K562 (cell line): ENCODE measurements around the gene SNX30. TPM values are rescaled to one million over a fixed set of nuclear protein-coding genes. Genes with fewer than 3 reads are reported as not detected.

Experiments used
- ATF1 ChIP-seq, 2 experiments: fragments of 450-650 bp in 1 of 2; IDR thresholded peaks; 2 replicates each; pipeline ENCODE4 v1.6.1; 2016; ENCODE audit warnings: missing compliant biosample characterization in 1 of 2, missing genetic modification characterization in 1 of 2
- ELF2 ChIP-seq: fragments of 250-450 bp; sonication (Bioruptor Pico); IDR thresholded peaks from 2 replicates; pipeline ENCODE4 v1.5.0; 2021; ENCODE audit warnings: mild to moderate bottlenecking
- GATAD2A ChIP-seq: fragments of 450-650 bp; IDR thresholded peaks from 2 replicates; pipeline ENCODE4 v1.6.1; 2017
- HDAC6 ChIP-seq: IDR thresholded peaks from 2 replicates; pipeline ENCODE4 v1.6.1; 2012; ENCODE audit warnings: low read depth, mild to moderate bottlenecking, control low read depth, inconsistent platforms, low read length, moderate library complexity
- MAZ ChIP-seq, 2 experiments: fragments of 450-650 bp in 1 of 2; sonication (generic) in 1 of 2; formaldehyde crosslinking; IDR thresholded peaks in 1 of 2; conservative IDR thresholded peaks in 1 of 2; 2 replicates each; pipeline versions ENCODE4 v1.4.0 to v1.5.0; 2020; ENCODE audit warnings: mild to moderate bottlenecking in 1 of 2, missing genetic modification reagents in 1 of 2
- MCM3 ChIP-seq: fragments of 450-650 bp; IDR thresholded peaks from 2 replicates; pipeline ENCODE4 v1.6.1; 2016
- MTA3 ChIP-seq: fragments of 450-650 bp; formaldehyde crosslinking; IDR thresholded peaks from 2 replicates; pipeline ENCODE4 v1.6.1; 2017; ENCODE audit warnings: mild to moderate bottlenecking, borderline replicate concordance
- SIN3B ChIP-seq: fragments of 450-650 bp; IDR thresholded peaks from 2 replicates; pipeline ENCODE4 v1.6.1; 2017; ENCODE audit warnings: low read depth, mild to moderate bottlenecking, moderate library complexity
- SRSF7 ChIP-seq: fragments of 200-400 bp; formaldehyde crosslinking; optimal IDR thresholded peaks from 2 replicates; pipeline ENCODE3; 2017; ENCODE audit warnings: mild to moderate bottlenecking, low read depth, low read length
- polyA plus RNA-seq, 8 experiments: library from polyadenylated mRNA; depleted of rRNA in 4 of 8; stranded (reverse) in 5 of 8; unstranded in 3 of 8; fragments of >200 nt; fragmentation: Nextera tagmentation in 2 of 8; fragmentation: Illumina TruSeq in 1 of 8; extraction: Ambion mirVana in 2 of 8; extraction: Trizol in 1 of 8; gene quantifications; 2 replicates each; pipeline versions ENCODE4 v1.2.1 to v1.2.3, GENCODE V29; 2011 to 2014; ENCODE audit warnings: inconsistent platforms in 1 of 8, missing spikeins in 1 of 8
- total RNA-seq, 7 experiments: library from RNA; depleted of rRNA in 6 of 7; stranded (reverse); fragments of >200 nt in 6 of 7; fragmentation: Illumina TruSeq in 2 of 7; extraction: Trizol in 2 of 7; gene quantifications; 2 replicates each; pipeline versions ENCODE4 v1.2.1 to v1.2.3, GENCODE V29; 2011 to 2021; ENCODE audit warnings: low replicate concordance in 1 of 7
- TF ChIP-seq, protein P1 (sequence below), 2 experiments: fragments of 450-650 bp in 1 of 2; sonication (generic) in 1 of 2; formaldehyde crosslinking in 1 of 2; IDR thresholded peaks; 2 replicates each; pipeline versions ENCODE4 v1.7.1 to v1.9.0; 2016 to 2022; ENCODE audit warnings: inconsistent platforms in 1 of 2, mild to moderate bottlenecking in 1 of 2, missing genetic modification reagents in 1 of 2
- TF ChIP-seq, protein P2 (sequence below): sonication (generic); formaldehyde crosslinking; IDR thresholded peaks from 2 replicates; pipeline ENCODE4 v1.8.0; 2023; ENCODE audit warnings: mild to moderate bottlenecking, missing genetic modification reagents
- TF ChIP-seq, protein P3 (sequence below), 2 experiments: IDR thresholded peaks; 2 replicates each; pipeline ENCODE4 v1.6.1; 2011; ENCODE audit warnings: borderline replicate concordance in 1 of 2, control low read depth in 1 of 2, low read depth in 1 of 2, low read length in 1 of 2, mild to moderate bottlenecking in 1 of 2, mixed read lengths in 1 of 2, moderate library complexity in 1 of 2; ENCODE audit not compliant: insufficient read depth in 1 of 2, insufficient read length in 1 of 2, poor library complexity in 1 of 2, severe bottlenecking in 1 of 2; ENCODE audit errors: extremely low read depth in 1 of 2
- TF ChIP-seq, protein P4 (sequence below): conservative IDR thresholded peaks from 2 replicates; pipeline ENCODE4 v1.6.1; 2011; ENCODE audit warnings: low read depth, mild to moderate bottlenecking, low read length; ENCODE audit not compliant: control insufficient read depth

The SNX30 gene
- total and polyA plus RNA-seq, 9 of the 15 experiments (the other 6 are each of a cell fraction or from before 2014, with no cell fraction given): 0.76 to 5.9 (median 3.3) TPM

DNA sequence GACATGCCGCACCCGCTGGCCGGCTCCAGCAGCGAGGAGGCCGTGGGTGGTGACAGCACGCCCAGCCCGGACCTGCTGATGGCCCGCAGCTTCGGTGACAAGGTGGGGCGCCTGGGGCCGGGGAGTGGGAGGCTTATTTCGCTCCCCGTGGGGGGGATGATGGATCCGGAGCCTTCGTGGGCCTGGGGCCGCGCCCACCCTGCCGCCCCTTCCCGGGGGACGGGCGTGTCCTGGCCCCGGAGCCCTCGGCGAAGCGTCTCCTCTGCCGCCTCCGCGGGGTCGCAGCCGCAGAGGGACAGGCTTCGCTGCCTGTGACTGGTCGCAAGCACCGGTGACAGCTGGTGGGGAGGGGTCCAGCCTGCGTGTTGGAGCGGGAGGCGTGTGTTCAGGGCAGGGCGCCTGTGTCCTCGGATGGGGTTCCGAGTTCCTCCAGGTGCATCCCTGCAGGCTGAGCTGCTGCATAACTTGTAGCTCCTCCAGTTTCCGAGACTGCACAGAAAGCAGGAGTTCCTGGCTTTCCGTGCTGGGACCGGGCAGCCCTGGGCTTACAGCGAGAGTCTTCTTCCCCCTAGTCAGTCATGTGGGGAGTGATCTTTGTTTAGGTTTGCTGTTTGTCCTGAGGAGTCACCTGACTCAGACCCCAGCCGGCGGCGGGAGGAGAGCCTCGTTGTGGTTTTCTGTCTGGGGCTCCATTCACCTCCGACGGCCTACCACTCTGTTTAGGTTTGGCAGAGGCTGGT, 666 bp downstream of the SNX30 start (continued):
- TF ChIP-seq, protein P1, sequence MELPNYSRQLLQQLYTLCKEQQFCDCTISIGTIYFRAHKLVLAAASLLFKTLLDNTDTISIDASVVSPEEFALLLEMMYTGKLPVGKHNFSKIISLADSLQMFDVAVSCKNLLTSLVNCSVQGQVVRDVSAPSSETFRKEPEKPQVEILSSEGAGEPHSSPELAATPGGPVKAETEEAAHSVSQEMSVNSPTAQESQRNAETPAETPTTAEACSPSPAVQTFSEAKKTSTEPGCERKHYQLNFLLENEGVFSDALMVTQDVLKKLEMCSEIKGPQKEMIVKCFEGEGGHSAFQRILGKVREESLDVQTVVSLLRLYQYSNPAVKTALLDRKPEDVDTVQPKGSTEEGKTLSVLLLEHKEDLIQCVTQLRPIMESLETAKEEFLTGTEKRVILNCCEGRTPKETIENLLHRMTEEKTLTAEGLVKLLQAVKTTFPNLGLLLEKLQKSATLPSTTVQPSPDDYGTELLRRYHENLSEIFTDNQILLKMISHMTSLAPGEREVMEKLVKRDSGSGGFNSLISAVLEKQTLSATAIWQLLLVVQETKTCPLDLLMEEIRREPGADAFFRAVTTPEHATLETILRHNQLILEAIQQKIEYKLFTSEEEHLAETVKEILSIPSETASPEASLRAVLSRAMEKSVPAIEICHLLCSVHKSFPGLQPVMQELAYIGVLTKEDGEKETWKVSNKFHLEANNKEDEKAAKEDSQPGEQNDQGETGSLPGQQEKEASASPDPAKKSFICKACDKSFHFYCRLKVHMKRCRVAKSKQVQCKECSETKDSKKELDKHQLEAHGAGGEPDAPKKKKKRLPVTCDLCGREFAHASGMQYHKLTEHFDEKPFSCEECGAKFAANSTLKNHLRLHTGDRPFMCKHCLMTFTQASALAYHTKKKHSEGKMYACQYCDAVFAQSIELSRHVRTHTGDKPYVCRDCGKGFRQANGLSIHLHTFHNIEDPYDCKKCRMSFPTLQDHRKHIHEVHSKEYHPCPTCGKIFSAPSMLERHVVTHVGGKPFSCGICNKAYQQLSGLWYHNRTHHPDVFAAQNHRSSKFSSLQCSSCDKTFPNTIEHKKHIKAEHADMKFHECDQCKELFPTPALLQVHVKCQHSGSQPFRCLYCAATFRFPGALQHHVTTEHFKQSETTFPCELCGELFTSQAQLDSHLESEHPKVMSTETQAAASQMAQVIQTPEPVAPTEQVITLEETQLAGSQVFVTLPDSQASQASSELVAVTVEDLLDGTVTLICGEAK (IDR thresholded peaks at IDR 0.05): peak; percentile 50
- TF ChIP-seq, protein P1 (CRISPR knock-in tag; IDR thresholded peaks at IDR 0.05): no peak
- TF ChIP-seq, protein P2, sequence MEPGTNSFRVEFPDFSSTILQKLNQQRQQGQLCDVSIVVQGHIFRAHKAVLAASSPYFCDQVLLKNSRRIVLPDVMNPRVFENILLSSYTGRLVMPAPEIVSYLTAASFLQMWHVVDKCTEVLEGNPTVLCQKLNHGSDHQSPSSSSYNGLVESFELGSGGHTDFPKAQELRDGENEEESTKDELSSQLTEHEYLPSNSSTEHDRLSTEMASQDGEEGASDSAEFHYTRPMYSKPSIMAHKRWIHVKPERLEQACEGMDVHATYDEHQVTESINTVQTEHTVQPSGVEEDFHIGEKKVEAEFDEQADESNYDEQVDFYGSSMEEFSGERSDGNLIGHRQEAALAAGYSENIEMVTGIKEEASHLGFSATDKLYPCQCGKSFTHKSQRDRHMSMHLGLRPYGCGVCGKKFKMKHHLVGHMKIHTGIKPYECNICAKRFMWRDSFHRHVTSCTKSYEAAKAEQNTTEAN (CRISPR knock-in tag): 0 out of 2 replicates have a peak, but pooled peaks have one; percentile 38
- TF ChIP-seq, protein P3, sequence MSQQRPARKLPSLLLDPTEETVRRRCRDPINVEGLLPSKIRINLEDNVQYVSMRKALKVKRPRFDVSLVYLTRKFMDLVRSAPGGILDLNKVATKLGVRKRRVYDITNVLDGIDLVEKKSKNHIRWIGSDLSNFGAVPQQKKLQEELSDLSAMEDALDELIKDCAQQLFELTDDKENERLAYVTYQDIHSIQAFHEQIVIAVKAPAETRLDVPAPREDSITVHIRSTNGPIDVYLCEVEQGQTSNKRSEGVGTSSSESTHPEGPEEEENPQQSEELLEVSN (IDR thresholded peaks at IDR 0.05; ENCODE audit: borderline replicate concordance in 1 of 2, extremely low read depth in 1 of 2, insufficient read depth in 1 of 2, insufficient read length in 1 of 2, low read depth in 1 of 2, low read length in 1 of 2, poor library complexity in 1 of 2, severe bottlenecking in 1 of 2): peak in 1 of 2 experiments; percentile 80
- TF ChIP-seq MCM3 (no peak), ATF1 (CRISPR knock-in tag; IDR thresholded peaks at IDR 0.05) (no peak), ATF1 (tag; IDR thresholded peaks at IDR 0.05) (no peak), MAZ (CRISPR knock-in tag; conservative IDR thresholded peaks at IDR 0.05 in 1 of 2, IDR thresholded peaks at IDR 0.05 in 1 of 2) (peak in 1 of 2 experiments; percentile 51; a peak in 3 of 4 replicates), SRSF7 (no peak), MTA3 (no peak), SIN3B (no peak), ELF2 (CRISPR knock-in tag) (no peak), HDAC6 (no peak), GATAD2A (0 out of 2 replicates have a peak, but pooled peaks have one; percentile 30)
- TF ChIP-seq, protein P4, sequence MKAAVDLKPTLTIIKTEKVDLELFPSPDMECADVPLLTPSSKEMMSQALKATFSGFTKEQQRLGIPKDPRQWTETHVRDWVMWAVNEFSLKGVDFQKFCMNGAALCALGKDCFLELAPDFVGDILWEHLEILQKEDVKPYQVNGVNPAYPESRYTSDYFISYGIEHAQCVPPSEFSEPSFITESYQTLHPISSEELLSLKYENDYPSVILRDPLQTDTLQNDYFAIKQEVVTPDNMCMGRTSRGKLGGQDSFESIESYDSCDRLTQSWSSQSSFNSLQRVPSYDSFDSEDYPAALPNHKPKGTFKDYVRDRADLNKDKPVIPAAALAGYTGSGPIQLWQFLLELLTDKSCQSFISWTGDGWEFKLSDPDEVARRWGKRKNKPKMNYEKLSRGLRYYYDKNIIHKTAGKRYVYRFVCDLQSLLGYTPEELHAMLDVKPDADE: no peak
